ENCODE data around the gene EVI2B. TPM values are rescaled to one million over a fixed set of nuclear protein-coding genes. Genes with fewer than 3 reads are reported as not detected.
"Not testable (repeated sequence)": the region's sequence is repeated elsewhere in the genome, so short reads cannot be mapped to it uniquely, and the experiment has no call there.

The EVI2B gene, protein sequence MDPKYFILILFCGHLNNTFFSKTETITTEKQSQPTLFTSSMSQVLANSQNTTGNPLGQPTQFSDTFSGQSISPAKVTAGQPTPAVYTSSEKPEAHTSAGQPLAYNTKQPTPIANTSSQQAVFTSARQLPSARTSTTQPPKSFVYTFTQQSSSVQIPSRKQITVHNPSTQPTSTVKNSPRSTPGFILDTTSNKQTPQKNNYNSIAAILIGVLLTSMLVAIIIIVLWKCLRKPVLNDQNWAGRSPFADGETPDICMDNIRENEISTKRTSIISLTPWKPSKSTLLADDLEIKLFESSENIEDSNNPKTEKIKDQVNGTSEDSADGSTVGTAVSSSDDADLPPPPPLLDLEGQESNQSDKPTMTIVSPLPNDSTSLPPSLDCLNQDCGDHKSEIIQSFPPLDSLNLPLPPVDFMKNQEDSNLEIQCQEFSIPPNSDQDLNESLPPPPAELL
- 2.6 TPM for total RNA-seq
- polyA plus RNA-seq: 7.6 TPM

DNA sequence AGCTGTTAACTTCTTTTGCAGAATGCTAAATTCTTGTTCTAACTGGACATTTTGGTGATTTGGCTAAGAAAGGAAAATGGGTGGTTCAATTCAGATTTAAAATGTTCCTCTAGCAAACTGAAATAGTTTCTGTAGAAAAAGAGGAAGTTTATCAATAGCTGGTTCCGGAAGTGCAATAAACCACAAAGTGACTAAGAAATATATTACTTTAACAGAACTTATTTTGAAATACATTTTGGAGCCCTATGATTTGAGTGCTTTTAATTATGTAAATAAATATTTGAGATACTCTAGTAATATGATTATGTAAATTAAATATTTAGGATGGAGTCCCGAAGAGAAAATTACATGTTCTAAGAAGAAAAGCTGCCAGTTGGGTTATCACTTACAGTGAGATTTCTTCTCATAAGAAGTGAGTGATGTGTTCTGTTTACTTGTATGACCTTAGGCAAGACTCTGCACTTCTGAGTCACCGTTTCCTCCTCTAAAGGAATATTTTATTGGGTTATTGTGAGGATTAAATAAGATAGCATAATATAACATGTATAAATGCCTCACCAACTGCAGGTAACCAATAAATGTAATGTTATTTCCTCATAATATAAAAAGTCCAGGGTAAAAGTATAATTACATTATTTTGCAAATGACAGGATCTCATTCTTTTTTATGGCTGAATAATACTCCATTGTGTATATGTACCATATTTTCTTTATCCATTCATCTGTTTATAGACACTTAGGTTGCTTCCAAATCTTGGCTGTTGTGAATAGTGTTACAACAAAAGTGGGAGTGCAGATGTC lies at the start of gene EVI2B:
EVI2B (minus strand) TSS at position 73 of the 800 bp plus-strand sequence. CDS start 8,445 bp downstream, outside the sequence.
- H3K36me3 ChIP-seq (ENCODE audit: insufficient read depth): no peaks in the 10 kb centered on the region
- WGBS: 70% methylated on average over 3 of the region's 3 CpGs

DNA sequence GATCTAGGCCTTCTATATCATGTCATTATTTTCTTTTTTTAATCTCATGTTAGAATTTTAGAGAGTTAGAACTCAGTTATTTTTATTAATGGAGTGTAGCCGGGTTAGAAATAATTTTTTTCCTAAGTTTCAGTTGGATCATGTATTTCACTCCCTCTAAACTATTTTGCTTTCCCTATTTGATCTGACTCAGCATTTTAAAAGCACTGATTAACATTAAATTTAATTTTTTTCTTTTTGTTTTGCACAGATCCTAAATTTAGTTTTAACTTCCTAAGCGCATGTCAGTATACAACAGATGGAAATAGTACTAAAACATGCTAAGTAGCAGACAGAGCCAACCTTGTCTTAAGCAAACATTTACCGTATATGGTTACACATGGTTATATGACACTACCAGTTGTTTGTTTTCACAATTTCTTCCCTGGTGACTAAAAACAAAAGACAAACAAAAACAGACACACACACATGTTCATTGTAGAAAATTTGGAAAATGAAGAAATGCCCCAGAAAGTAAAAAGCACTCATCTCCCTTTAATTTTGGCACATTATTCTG lies 44.1 kb upstream of the EVI2B start:
- no peak overlapping the region for H3K4me3 ChIP-seq (ENCODE audit: low read depth, low read length)
- 67% methylated on average over 3 of the region's 3 CpGs for WGBS
- H3K27ac ChIP-seq (ENCODE audit: low read depth): no peak overlapping the region
- no peaks in the 10 kb centered on the region for H3K4me1 ChIP-seq (ENCODE audit: insufficient read depth)
- DNase-seq (ENCODE audit: extremely low spot score): no peak
- peaks cover 5% of the 10 kb centered on the region for H3K36me3 ChIP-seq (ENCODE audit: insufficient read depth)

More for the DNA sequence above, at the start of gene EVI2B:
- no peak within 1 kb of the TSS for H3K27ac ChIP-seq (ENCODE audit: low read depth)
- H3K4me3 ChIP-seq (ENCODE audit: low read depth, low read length): no peak within 1 kb of the TSS
- no peak for DNase-seq (ENCODE audit: extremely low spot score)
- H3K4me1 ChIP-seq (ENCODE audit: insufficient read depth): no peaks in the 10 kb centered on the region

DNA sequence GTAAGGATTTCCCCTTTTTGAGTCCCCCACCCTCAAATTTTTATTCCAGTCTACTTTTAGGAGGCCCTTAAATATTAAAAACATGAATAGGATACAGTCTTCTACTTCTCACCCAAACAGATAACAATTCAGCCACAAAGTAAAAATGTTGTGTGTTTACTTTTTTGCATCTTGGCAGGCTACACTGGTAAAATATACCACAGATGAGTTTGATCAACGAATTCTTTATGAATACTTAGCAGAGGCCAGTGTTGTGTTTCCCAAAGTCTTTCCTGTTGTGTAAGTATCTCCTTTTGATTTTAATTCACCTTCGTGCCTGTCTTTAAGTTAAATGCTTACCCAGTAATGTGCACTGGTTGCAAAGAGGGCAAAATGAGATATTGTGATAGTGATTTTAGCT lies 43.2 kb upstream of the EVI2B start:
- WGBS: 50% methylated on average over 2 of the region's 2 CpGs

DNA sequence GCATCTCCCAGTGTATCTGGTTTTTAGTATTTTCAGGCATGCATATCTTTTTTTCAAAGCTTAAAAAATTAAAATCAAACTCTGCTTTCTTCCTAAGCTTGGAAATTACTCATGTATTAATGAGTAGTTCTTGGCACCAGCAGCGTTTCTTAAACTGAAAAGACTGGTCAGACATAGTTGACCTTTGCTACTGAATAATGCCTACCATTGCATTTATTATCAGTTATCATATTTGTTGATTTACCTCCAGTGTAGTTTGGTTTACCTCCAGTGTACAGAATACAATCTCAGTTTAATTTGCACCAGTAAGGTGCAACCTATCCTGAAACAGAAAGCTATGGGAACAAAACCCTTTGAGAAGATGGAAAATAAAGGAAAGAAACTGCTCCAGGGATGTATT lies 42.1 kb upstream of the EVI2B start:
- Histone ChIP-seq H3K4me1 (ENCODE audit: insufficient read depth) (no peaks in the 10 kb centered on the region), H3K36me3 (ENCODE audit: insufficient read depth) (peaks cover 4% of the 10 kb centered on the region), H3K4me3 (ENCODE audit: low read depth, low read length) (no peak overlapping the region), H3K27ac (ENCODE audit: low read depth) (no peak overlapping the region)
- no peak for DNase-seq (ENCODE audit: extremely low spot score)
- WGBS: 76% methylated on average over 1 of the region's 1 CpG

More for the DNA sequence above, 43.2 kb upstream of the EVI2B start:
- H3K4me1 ChIP-seq (ENCODE audit: insufficient read depth): no peaks in the 10 kb centered on the region
- no peak overlapping the region for H3K4me3 ChIP-seq (ENCODE audit: low read depth, low read length)
- H3K36me3 ChIP-seq (ENCODE audit: insufficient read depth): peaks cover 6% of the 10 kb centered on the region
- no peak for DNase-seq (ENCODE audit: extremely low spot score)
- H3K27ac ChIP-seq (ENCODE audit: low read depth): no peak overlapping the region

DNA sequence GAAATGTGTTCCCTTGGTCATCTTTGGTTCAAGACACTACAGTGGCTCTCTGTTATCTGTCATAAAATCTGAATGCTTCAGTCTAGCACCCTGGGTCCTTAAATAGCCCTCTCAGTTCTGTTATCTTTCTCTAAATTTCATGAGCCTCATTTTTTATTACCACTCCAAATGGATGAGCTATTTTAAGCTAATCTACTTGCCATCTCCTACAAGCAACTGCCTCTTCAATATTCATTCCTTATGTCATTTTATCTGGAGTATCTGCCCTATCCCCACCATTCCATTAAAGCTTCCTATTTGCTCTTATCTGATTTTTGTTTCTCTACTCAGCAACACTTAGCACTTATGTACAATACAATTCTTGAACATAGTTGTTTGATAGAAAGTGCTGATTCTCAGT lies 35.6 kb upstream of the EVI2B start:
- DNase-seq (ENCODE audit: extremely low spot score): no peak
- peaks cover 2% of the 10 kb centered on the region for H3K36me3 ChIP-seq (ENCODE audit: insufficient read depth)
- no peak overlapping the region for H3K4me3 ChIP-seq (ENCODE audit: low read depth, low read length)
- no peak overlapping the region for H3K27ac ChIP-seq (ENCODE audit: low read depth)
- H3K4me1 ChIP-seq (ENCODE audit: insufficient read depth): no peaks in the 10 kb centered on the region

DNA sequence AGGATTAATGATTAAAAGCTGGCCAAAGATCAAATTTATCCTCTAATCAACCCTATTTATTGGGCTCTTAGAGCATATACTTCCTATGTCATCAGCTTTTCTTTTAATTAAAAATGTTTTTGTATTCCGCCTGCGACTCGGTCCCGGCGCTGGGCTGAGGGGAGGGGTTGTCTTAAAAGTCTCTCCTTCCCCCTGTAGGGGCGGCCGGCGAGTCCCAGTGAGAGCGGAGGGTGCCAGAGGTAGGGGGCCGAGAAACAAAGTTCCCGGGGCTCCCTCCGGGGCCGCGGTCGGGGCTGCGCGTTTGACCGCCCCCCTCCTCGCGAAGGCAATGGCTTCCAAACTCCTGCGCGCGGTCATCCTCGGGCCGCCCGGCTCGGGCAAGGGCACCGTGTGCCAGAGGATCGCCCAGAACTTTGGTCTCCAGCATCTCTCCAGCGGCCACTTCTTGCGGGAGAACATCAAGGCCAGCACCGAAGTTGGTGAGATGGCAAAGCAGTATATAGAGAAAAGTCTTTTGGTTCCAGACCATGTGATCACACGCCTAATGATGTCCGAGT lies 31.4 kb upstream of the EVI2B start:
- WGBS: 93% methylated on average over 15 of the region's 34 CpGs

DNA sequence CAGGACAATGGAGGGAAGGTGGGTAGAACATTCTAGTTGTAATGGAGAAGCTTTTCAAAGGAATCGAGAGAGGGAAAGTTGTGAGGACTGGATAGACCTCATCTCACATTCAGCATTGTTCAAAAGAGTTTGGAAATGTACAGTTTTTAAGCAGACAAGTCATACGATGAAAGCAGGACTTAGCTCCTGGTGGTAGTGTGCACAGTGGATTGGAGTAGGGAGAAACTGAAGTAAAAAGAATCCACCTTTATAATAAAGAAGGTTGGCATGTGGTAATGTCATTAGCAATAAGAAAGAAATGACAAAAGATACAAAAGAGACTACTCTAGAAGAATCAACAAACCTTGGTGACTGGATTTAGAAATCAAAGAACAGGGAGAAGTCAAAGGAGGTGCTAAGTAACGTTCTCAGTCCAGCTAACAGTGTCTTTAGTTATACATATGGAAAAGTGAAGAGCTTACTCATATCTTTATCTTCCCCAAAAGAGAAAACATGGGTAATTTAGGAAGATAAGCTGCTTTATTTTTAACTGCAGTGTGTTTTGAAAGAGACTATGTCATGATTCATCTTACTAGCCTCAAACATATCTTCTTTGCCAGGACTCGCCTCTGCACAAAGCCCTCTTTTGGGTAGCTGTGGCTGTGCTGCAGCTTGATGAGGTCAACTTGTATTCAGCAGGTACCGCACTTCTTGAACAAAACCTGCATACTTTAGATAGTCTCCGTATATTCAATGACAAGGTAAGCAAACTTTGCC lies 26.2 kb upstream of the EVI2B start:
- WGBS: 63% methylated on average over 6 of the region's 6 CpGs
- DNase-seq (ENCODE audit: extremely low spot score): no peak
- Histone ChIP-seq H3K4me1 (ENCODE audit: insufficient read depth) (no peaks in the 10 kb centered on the region), H3K27ac (ENCODE audit: low read depth) (no peak overlapping the region), H3K4me3 (ENCODE audit: low read depth, low read length) (no peak overlapping the region), H3K36me3 (ENCODE audit: insufficient read depth) (no peaks in the 10 kb centered on the region)

More for the DNA sequence above, 31.4 kb upstream of the EVI2B start:
- not testable (repeated sequence) for DNase-seq (ENCODE audit: extremely low spot score); H3K36me3 ChIP-seq (ENCODE audit: insufficient read depth); H3K4me3 ChIP-seq (ENCODE audit: low read depth, low read length); H3K4me1 ChIP-seq (ENCODE audit: insufficient read depth); H3K27ac ChIP-seq (ENCODE audit: low read depth)

DNA sequence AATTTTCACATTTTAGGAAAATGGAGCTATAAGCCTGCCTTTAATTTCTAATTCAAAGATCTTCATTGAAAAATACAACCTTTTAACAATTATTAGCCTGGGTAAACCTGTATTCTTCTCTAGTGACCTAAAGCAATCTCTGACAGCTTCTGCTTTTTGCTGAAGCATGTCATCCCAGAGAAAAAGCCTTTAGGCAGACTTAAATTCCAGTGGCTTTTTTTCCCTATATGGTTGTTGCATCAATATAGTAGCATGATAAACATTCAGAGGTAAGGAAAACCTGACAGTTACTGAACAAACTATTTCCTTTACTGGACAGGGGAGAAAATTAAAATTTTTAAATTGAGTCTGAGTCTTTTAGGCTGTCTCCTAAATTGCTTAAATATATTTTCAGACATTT lies 15.4 kb upstream of the EVI2B start:
- no peak for DNase-seq (ENCODE audit: extremely low spot score)
- Histone ChIP-seq H3K36me3 (ENCODE audit: insufficient read depth) (no peaks in the 10 kb centered on the region), H3K4me3 (ENCODE audit: low read depth, low read length) (no peak overlapping the region), H3K27ac (ENCODE audit: low read depth) (no peak overlapping the region), H3K4me1 (ENCODE audit: insufficient read depth) (no peaks in the 10 kb centered on the region)

DNA sequence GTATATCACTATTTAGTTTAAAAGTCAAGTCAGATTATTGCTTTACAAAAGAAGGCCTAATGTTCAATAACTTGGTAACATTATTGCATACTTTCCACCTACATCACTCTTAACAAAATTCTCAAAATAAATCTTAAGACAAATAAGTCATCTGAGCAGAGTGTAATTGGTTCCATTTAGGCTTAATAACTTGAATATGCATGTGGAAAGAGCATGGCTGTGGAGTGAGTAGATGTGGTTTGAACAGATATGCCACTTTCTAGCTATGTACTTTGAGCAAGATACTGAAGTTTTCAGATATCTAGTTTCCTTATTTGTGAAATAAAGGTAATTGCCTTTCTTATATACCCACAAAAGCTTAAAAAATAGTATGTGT lies 14.3 kb upstream of the EVI2B start:
- Histone ChIP-seq H3K27ac (ENCODE audit: low read depth) (no peak overlapping the region), H3K4me1 (ENCODE audit: insufficient read depth) (no peaks in the 10 kb centered on the region), H3K4me3 (ENCODE audit: low read depth, low read length) (no peak overlapping the region), H3K36me3 (ENCODE audit: insufficient read depth) (no peaks in the 10 kb centered on the region)
- DNase-seq (ENCODE audit: extremely low spot score): no peak

DNA sequence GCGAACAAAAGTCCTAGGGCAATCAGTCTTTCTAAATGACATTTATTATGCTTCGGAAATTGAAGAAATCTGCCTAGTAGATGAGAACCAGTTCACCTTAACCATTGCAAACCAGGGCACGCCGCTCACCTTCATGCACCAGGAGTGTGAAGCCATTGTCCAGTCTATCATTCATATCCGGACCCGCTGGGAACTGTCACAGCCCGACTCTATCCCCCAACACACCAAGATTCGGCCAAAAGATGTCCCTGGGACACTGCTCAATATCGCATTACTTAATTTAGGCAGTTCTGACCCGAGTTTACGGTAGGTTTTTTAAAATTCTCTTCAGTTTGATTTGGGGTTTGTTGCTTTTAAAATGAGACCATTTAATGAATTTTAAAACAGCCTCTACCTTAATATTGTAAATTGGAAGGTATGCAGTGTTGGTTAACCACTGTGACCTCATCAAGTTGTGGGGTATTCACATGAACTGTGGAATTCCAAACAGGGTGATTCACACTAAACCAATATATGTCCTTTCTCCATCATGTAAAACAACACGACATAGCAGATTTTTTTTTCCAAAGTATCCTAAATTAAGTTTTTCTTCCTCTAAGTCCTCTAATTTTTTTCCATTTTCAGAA lies 13.8 kb upstream of the EVI2B start:
- H3K4me1 ChIP-seq (ENCODE audit: insufficient read depth): no peaks in the 10 kb centered on the region
- no peak overlapping the region for H3K27ac ChIP-seq (ENCODE audit: low read depth)
- WGBS: 96% methylated on average over 12 of the region's 12 CpGs
- no peak for DNase-seq (ENCODE audit: extremely low spot score)
- H3K36me3 ChIP-seq (ENCODE audit: insufficient read depth): no peaks in the 10 kb centered on the region
- no peak overlapping the region for H3K4me3 ChIP-seq (ENCODE audit: low read depth, low read length)

DNA sequence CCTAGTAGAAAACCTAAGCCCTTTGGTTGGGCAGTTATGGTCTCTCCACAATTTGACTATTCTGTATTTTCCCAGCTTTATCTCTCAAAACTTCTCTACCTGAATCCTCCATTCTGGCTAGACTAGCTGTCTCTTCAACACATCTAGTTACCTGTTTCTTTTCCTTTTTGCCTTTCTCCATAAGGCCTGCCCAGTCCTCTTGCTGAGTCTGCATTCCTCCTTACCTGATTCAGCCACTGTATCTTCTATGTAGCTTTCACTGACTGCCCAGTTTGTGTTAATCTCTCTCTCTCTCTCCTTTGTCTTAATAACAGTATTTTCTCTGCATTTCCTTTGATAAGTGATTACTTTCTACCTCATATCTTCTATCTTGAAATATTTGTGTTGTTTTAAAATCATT lies 9.7 kb upstream of the EVI2B start:
- no peaks in the 10 kb centered on the region for H3K4me1 ChIP-seq (ENCODE audit: insufficient read depth)
- no peak overlapping the region for H3K27ac ChIP-seq (ENCODE audit: low read depth)
- no peaks in the 10 kb centered on the region for H3K36me3 ChIP-seq (ENCODE audit: insufficient read depth)
- DNase-seq (ENCODE audit: extremely low spot score): no peak
- H3K4me3 ChIP-seq (ENCODE audit: low read depth, low read length): no peak overlapping the region

DNA sequence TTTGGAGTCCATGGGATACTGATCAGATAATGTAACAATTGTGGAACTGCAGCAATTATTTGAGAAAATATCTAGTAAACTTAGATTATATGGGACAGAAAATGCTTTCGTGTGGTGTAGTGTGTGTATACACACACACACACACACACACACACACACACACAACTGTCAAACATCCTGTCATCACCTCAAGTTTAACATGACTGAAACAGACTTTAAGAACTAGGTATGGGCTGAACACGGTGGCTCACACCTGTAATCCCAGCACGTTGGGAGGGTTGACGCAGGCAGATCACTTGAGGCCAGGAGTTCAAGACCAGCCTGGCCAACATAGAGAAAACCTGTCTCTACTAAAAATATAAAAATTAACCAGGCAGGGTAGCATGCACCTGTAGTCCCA lies 8.1 kb upstream of the EVI2B start:
- no peaks in the 10 kb centered on the region for H3K4me1 ChIP-seq (ENCODE audit: insufficient read depth)
- 93% methylated on average over 4 of the region's 4 CpGs for WGBS
- no peaks in the 10 kb centered on the region for H3K36me3 ChIP-seq (ENCODE audit: insufficient read depth)
- H3K27ac ChIP-seq (ENCODE audit: low read depth): no peak overlapping the region
- no peak for DNase-seq (ENCODE audit: extremely low spot score)
- H3K4me3 ChIP-seq (ENCODE audit: low read depth, low read length): no peak overlapping the region

DNA sequence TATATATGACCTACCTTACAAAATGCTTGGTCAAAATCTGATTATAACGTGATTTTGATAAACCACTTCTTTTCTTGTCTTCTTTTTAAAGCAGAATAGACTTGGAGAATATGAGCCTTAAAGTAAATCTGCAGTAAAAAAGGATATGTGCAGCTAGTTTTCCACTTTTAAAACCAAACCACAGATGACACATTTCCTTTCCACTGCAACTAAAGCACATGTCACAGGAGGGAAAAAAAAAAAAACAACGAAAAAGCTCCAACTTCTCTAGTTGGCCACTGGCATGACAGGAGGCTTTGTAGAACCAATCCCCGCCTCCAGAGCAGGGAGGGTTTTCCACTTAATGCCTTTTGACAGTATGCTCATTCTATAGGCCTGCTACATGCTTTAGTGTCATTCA lies 7.6 kb upstream of the EVI2B start, which contains the start of gene EVI2A:
EVI2A (minus strand) TSS at position 142 of the 400 bp plus-strand sequence. CDS start 2,609 bp downstream, outside the sequence.
- DNase-seq (ENCODE audit: extremely low spot score): no peak
- no peaks in the 10 kb centered on the region for H3K4me1 ChIP-seq (ENCODE audit: insufficient read depth)
- H3K27ac ChIP-seq (ENCODE audit: low read depth): no peak within 1 kb of the TSS
- no peaks in the 10 kb centered on the region for H3K36me3 ChIP-seq (ENCODE audit: insufficient read depth)
- 63% methylated on average over 3 of the region's 3 CpGs for WGBS
- no peak within 1 kb of the TSS for H3K4me3 ChIP-seq (ENCODE audit: low read depth, low read length)
